Panc1 (cell line): ENCODE data around the gene ZNF664. TPM values are rescaled to one million over a fixed set of nuclear protein-coding genes. Genes with fewer than 3 reads are reported as not detected.

Source experiments
- ATAC-seq: fragments of 200-7000 bp; cut with Tn5 transposase; 2 replicates; pipeline ENCODE4 v1.9.1; 2020; ENCODE audit warnings: mild to moderate bottlenecking, moderate library complexity
- BruUV-seq: library from RNA; stranded (reverse); fragments of 400-500 nt; replicated peaks from 2 replicates; lab custom pipeline; 2021; lab: Mats Ljungman, UMichigan
- CTCF ChIA-PET: fragments of 300-600 bp; sonication (Branson Sonifier 250); formaldehyde crosslinking; loops from one replicate; lab custom pipeline; 2022; ENCODE audit warnings: antibody characterized with exemption; lab: Charles Lee
- POLR2A ChIA-PET: fragments of 300-600 bp; sonication (Branson Sonifier 250); formaldehyde crosslinking; loops from one replicate; lab custom pipeline; 2022; ENCODE audit warnings: antibody characterized with exemption; lab: Charles Lee
- DNase-seq: peaks from one replicate; pipeline ENCODE4 v3.0.0-alpha.2; 2010; ENCODE audit warnings: low read depth, low spot score
- H3K27ac ChIP-seq: 2 replicates; pipeline ENCODE4 v1.5.1; 2011; ENCODE audit warnings: mild to moderate bottlenecking, low read length, inconsistent platforms
- H3K27me3 ChIP-seq: fragments of 200-500 bp; sonication (Bioruptor generic); 2 replicates; pipeline ENCODE4 v1.6.0; 2014; ENCODE audit warnings: low read length, inconsistent platforms; ENCODE audit not compliant: control insufficient read depth, insufficient read depth
- H3K36me3 ChIP-seq: fragments of 200-500 bp; sonication (Bioruptor generic); 2 replicates; pipeline ENCODE4 v1.5.1; 2014; ENCODE audit warnings: inconsistent platforms, mild to moderate bottlenecking, low read length, moderate library complexity; ENCODE audit not compliant: control insufficient read depth, insufficient read depth
- H3K4me1 ChIP-seq: 2 replicates; pipeline ENCODE4 v1.5.1; 2011; ENCODE audit warnings: inconsistent platforms, mild to moderate bottlenecking, low read length, moderate library complexity; ENCODE audit not compliant: control insufficient read depth, insufficient read depth
- H3K4me3 ChIP-seq, 2 experiments: 2 replicates each; pipeline ENCODE4 v1.5.1; 2011 to 2012; ENCODE audit warnings: low read depth in 2 of 2, low read length in 2 of 2, mild to moderate bottlenecking in 2 of 2, inconsistent platforms in 1 of 2, moderate library complexity in 1 of 2
- H3K9me3 ChIP-seq: fragments of 200-500 bp; sonication (Bioruptor generic); 2 replicates; pipeline ENCODE4 v1.5.1; 2014; ENCODE audit warnings: low read depth, mild to moderate bottlenecking, inconsistent platforms, low read length, moderate library complexity; ENCODE audit not compliant: control insufficient read depth, insufficient read depth
- CTCF ChIP-seq: fragments of 450-650 bp; IDR thresholded peaks from 2 replicates; pipeline ENCODE4 v1.5.1; 2017; ENCODE audit warnings: mild to moderate bottlenecking
- POLR2AphosphoS5 ChIP-seq: IDR thresholded peaks from 2 replicates; pipeline ENCODE4 v1.6.1; 2012; ENCODE audit warnings: mild to moderate bottlenecking, low read depth, low read length, moderate library complexity
- REST ChIP-seq, 2 experiments: IDR thresholded peaks; 2 replicates each; pipeline ENCODE4 v1.6.1; 2011 to 2012; ENCODE audit warnings: low read depth in 2 of 2, control low read depth in 1 of 2, low read length in 1 of 2, mild to moderate bottlenecking in 1 of 2, moderate library complexity in 1 of 2; ENCODE audit not compliant: insufficient read depth in 1 of 2
- SIN3A ChIP-seq: IDR thresholded peaks from 2 replicates; pipeline ENCODE4 v1.6.1; 2012; ENCODE audit warnings: low read depth, mild to moderate bottlenecking, low read length, moderate library complexity, borderline replicate concordance; ENCODE audit not compliant: insufficient read depth
- TCF7L2 ChIP-seq: IDR thresholded peaks from 2 replicates; pipeline ENCODE4 v1.6.1; 2011; ENCODE audit warnings: mild to moderate bottlenecking, low read depth, low read length, inconsistent platforms
- in situ Hi-C: cut with HindIII; loops from 2 replicates; pipeline ENCODE4 v1.10.0; 2016; ENCODE audit warnings: low sequenced_read_pairs, low pct_unique_long_range_greater_than_20kb
- intact Hi-C: fragments of 100-400 bp; cut with micrococcal nuclease; formaldehyde crosslinking; loops from one replicate; pipeline ENCODE4 v1.10.0; 2022; ENCODE audit not compliant: unreplicated experiment
- total RNA-seq: library from RNA; stranded (reverse); gene quantifications from one replicate; pipeline ENCODE4 v1.2.1, GENCODE V29; 2021; ENCODE audit not compliant: unreplicated experiment

Gene ZNF664
- total RNA-seq, 1 experiment from 2014 or later, result 115 TPM

- no TSS peak for BruUV-seq
- POLR2A ChIA-PET, result interaction anchor here (0.7 kb wide), 1 partner anchor 221 kb away, joined by 11 read pairs; no protein-coding TSS in a partner anchor
- in situ Hi-C loops, result no loop called here
Observed at GRCh38 chr12:124044809-124045321, 71.8 kb downstream of the ZNF664 start.

GRCh38 chr12:124045671-124046455 lies 72.8 kb downstream of the ZNF664 start:
- ATAC-seq, result no peak
- Histone ChIP-seq H3K27me3 (no peaks in the 10 kb centered on the region), H3K4me1 (no peaks in the 10 kb centered on the region), H3K36me3 (no peaks in the 10 kb centered on the region), H3K27ac (no peak overlapping the region), H3K4me3 (no peak overlapping the region), H3K9me3 (peaks cover 5% of the 10 kb centered on the region; the same call in 1 of the 2 replicates)
- BruUV-seq, result no TSS peak
- POLR2A ChIA-PET, result no interaction called here
- no peak for TF ChIP-seq REST (IDR thresholded peaks at IDR 0.05; ENCODE audit: insufficient read depth in 1 of 2, low read depth in 2 of 2, low read length in 1 of 2)
- no peak for TF ChIP-seq POLR2AphosphoS5
- no peak for TF ChIP-seq SIN3A
- no peak for TF ChIP-seq CTCF
- CTCF ChIA-PET, result no interaction called here
- DNase-seq, result no peak
- intact Hi-C loops (no loop called here), in situ Hi-C loops (no loop called here)

More at GRCh38 chr12:124044809-124045321, 71.8 kb downstream of the ZNF664 start:
- H3K4me3 ChIP-seq, result no peak overlapping the region
- DNase-seq (no peak), ATAC-seq (no peak)
- H3K4me1 ChIP-seq, result no peaks in the 10 kb centered on the region
- intact Hi-C loops, result no loop called here
- no peaks in the 10 kb centered on the region for H3K36me3 ChIP-seq
- TF ChIP-seq SIN3A (no peak), TCF7L2 (no peak), CTCF (no peak), POLR2AphosphoS5 (no peak)
- no peaks in the 10 kb centered on the region for H3K27me3 ChIP-seq
- peaks cover 5% of the 10 kb centered on the region; the same call in 1 of the 2 replicates for H3K9me3 ChIP-seq
- CTCF ChIA-PET, result no interaction called here
- no peak overlapping the region for H3K27ac ChIP-seq
